ENCODE data around the gene CYP27A1.

CYP27A1 gene

GRCh38 chr2:218857371-218858137 is 75.6 kb downstream of the CYP27A1 start:
- in situ Hi-C loops (cut with MboI; ENCODE audit: low sequenced_read_pairs) = no loop called here

- in situ Hi-C loops (cut with MboI; ENCODE audit: low sequenced_read_pairs) = no loop called here
Measured at GRCh38 chr2:218858138-218858445, 76.1 kb downstream of the CYP27A1 start.

GRCh38 chr2:218858671-218859555 is 77.0 kb downstream of the CYP27A1 start:
- in situ Hi-C loops (cut with MboI; ENCODE audit: low sequenced_read_pairs) = no loop called here

GRCh38 chr2:218859556-218859987 is 77.6 kb downstream of the CYP27A1 start, which contains the start of gene WNT6:
TSS of gene WNT6 (plus strand) at chr2:218859805. CDS start at chr2:218860038, 233 bp downstream.
- in situ Hi-C loops (cut with MboI; ENCODE audit: low sequenced_read_pairs) = no loop called here

- in situ Hi-C loops (cut with MboI; ENCODE audit: low sequenced_read_pairs) = no loop called here
Measured at GRCh38 chr2:218859988-218860831, 78.3 kb downstream of the CYP27A1 start.

GRCh38 chr2:218860950-218861381 is 79.0 kb downstream of the CYP27A1 start:
- in situ Hi-C loops (cut with MboI; ENCODE audit: low sequenced_read_pairs) = no loop called here

GRCh38 chr2:218861645-218862318 is 79.8 kb downstream of the CYP27A1 start:
- in situ Hi-C loops (cut with MboI; ENCODE audit: low sequenced_read_pairs) = no loop called here

GRCh38 chr2:218863021-218863520 is 81.1 kb downstream of the CYP27A1 start:
- in situ Hi-C loops (cut with MboI; ENCODE audit: low sequenced_read_pairs) = no loop called here
